ENCODE data around the gene CDH5.

Gene CDH5

GRCh38 chr16:66382171-66382965, 15.9 kb downstream of the CDH5 start:
- no peak for TF ChIP-seq CTCF (IDR thresholded peaks at IDR 0.05; ENCODE audit: low read depth, low read length)
- no peak overlapping the region for H3K4me3 ChIP-seq (ENCODE audit: low read depth, low read length)

GRCh38 chr16:66382966-66383299, 16.4 kb downstream of the CDH5 start:
- H3K4me3 ChIP-seq (ENCODE audit: low read depth, low read length) = no peak overlapping the region
- TF ChIP-seq CTCF (IDR thresholded peaks at IDR 0.05; ENCODE audit: low read depth, low read length) = no peak

- H3K4me3 ChIP-seq (ENCODE audit: low read depth, low read length) = no peak overlapping the region
- no peak for TF ChIP-seq CTCF (IDR thresholded peaks at IDR 0.05; ENCODE audit: low read depth, low read length)
Measured at GRCh38 chr16:66383551-66383950, 17.1 kb downstream of the CDH5 start.

- no peak for TF ChIP-seq CTCF (IDR thresholded peaks at IDR 0.05; ENCODE audit: low read depth, low read length)
- no peak overlapping the region for H3K4me3 ChIP-seq (ENCODE audit: low read depth, low read length)
Measured at GRCh38 chr16:66385415-66385814, 18.9 kb downstream of the CDH5 start.

GRCh38 chr16:66386629-66387622, 20.4 kb downstream of the CDH5 start:
- no peak overlapping the region for H3K4me3 ChIP-seq (ENCODE audit: low read depth, low read length)

GRCh38 chr16:66387817-66388332, 21.4 kb downstream of the CDH5 start:
- H3K4me3 ChIP-seq (ENCODE audit: low read depth, low read length) = no peak overlapping the region
- TF ChIP-seq CTCF (IDR thresholded peaks at IDR 0.05; ENCODE audit: low read depth, low read length) = no peak

More at GRCh38 chr16:66386629-66387622, 20.4 kb downstream of the CDH5 start:
- TF ChIP-seq CTCF (IDR thresholded peaks at IDR 0.05; ENCODE audit: low read depth, low read length) = no peak

Measured in WI38 (cell line).